GM18951 (cell line): ENCODE data around the gene NFIA.

ENCODE experiments used
- POLR2A ChIP-seq: IDR thresholded peaks from 4 replicates; pipeline ENCODE4 v1.6.1; 2011; ENCODE audit warnings: mild to moderate bottlenecking; ENCODE audit not compliant: insufficient read length, insufficient read depth; ENCODE audit errors: extremely low read depth
- in situ Hi-C: fragments of 300-500 bp; cut with MboI; formaldehyde crosslinking; loops from one replicate; pipeline ENCODE4 v1.12.0; 2022; ENCODE audit warnings: low sequenced_read_pairs, mixed read lengths, inconsistent platforms; ENCODE audit not compliant: unreplicated experiment

NFIA gene

DNA sequence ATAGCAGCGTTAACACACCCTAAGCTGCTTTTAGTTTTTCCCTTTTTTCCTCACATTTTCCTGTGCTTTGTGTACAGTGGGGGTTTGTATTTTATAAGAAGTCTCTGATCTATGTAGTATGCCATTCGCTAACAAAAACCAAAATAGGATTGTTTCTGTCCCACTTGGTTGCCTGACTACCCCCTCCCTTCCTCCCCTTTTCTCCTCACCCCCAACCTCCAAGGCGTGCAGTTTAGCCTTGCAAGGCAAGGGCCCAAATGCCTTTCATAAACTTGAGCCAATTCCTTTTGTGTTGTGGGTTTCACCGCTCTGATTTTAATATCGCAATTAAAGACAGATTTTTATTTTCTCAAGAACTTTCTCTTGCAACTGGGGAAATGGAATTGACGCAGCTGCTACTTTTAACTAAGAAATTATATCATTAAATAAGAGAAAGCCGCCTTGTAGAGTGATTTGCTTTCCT lies 365.6 kb downstream of the NFIA start:
- in situ Hi-C loops: no loop called here
- TF ChIP-seq POLR2A: no peak

DNA sequence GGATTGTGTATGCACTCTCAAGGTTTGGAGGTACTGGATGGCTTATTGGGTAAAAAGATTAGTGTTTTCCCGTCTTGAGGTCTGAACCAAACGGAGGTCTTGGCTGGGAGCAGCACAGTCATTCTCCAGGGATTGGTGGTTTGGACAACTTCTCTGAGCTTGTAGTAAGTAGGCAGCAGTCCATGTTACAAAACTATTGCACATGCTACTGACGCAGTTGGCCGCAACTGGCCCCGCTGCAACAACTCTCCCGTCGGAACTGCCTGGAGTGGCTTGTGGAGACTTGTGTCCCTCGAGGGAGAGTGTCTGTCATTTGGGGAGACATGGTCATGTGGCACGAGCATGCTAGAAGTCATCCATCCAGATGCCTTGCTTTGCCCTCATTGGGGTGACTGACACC lies 366.6 kb downstream of the NFIA start:
- no peak for TF ChIP-seq POLR2A
- in situ Hi-C loops: no loop called here

DNA sequence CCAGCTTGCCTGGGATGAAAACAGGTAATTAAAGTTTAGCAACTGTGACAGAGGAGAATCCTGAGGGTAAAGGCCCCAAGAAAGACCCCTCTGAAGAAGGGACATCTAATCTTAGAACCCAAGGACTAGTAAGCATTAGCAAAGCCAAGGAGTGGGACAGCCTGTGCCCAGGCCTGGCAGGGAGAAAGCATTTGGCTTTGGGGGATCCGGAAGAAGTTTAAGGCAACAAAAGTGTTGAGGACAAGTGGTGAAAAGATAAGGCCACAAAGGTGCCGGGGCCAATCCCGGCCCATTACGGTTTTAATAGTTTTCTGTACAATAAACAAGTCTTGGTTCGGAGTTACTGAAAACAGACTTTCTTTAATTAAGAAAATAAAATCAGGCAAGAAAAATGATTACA lies 367.0 kb downstream of the NFIA start:
- no peak for TF ChIP-seq POLR2A
- in situ Hi-C loops: no loop called here

DNA sequence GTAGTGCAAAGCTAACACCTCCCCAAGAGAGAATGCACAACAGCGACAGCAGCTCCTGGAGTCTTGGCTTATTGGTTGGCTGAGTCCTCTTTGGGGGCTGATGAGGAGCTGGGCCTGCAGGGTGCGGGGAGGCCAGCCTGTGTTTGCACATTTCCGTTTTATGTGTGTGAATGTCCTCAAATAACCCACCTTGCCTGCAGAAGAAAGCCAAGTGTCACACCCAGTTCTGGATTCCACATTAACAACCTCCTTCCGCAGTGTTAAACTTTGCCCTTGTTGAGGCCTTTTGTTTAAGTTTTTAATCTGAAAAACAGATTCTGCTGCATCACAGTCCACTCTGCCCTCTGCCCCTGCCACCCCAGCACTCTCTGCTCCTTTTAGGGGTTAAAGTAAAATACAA lies 368.1 kb downstream of the NFIA start:
- in situ Hi-C loops: no loop called here
- TF ChIP-seq POLR2A: no peak

DNA sequence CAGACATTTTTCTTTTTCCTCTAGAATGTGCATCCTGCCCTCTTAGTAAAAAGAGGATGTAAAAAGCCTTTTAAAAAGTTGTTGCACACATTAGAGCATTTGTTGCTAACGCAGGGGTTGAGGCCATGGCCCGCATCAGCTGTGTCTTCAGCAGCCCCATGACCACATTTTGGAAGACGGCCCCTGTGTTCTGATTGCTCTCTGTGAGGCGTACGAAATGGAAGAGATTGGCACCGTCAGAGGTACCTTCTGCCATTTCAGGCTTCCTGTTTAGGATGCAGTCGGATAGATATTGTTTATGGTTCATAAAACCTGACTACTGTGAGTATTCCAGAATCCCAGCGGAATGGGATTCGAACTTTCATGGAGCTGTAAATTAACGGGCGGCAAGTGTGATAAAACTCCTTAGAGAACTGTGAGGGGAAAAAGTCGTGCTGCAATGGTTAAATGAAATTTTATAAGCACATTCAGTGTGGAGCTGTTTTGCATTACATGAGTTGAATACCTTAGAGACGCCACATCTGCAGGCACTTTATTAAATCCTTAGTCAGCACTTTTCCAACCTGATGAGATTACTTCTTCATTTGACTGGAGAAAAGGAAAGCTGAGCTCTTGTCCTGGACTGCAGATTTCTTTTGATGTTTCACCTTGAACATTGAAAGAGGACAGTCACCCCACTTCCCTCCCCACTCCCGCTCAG lies 368.7 kb downstream of the NFIA start:
- in situ Hi-C loops: no loop called here
- no peak for TF ChIP-seq POLR2A

DNA sequence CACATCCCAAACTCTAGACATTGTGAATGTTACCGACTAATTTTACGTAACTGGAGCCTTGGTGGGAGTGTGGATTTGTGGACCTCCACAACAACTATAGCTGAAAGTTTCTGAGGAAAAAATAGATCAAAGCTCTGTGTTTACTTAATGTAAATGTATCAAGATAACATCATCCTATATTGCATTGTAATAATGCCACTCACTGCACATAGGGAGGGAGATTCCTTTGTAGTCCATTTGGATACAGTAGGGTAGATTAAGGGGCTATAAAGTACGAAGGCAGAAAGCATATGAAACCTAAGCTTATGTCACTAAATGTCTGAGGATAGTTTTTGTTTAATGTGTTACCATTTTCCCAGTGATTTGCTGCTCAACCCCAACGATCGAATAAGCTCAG lies 369.2 kb downstream of the NFIA start:
- TF ChIP-seq POLR2A: no peak
- in situ Hi-C loops: no loop called here

DNA sequence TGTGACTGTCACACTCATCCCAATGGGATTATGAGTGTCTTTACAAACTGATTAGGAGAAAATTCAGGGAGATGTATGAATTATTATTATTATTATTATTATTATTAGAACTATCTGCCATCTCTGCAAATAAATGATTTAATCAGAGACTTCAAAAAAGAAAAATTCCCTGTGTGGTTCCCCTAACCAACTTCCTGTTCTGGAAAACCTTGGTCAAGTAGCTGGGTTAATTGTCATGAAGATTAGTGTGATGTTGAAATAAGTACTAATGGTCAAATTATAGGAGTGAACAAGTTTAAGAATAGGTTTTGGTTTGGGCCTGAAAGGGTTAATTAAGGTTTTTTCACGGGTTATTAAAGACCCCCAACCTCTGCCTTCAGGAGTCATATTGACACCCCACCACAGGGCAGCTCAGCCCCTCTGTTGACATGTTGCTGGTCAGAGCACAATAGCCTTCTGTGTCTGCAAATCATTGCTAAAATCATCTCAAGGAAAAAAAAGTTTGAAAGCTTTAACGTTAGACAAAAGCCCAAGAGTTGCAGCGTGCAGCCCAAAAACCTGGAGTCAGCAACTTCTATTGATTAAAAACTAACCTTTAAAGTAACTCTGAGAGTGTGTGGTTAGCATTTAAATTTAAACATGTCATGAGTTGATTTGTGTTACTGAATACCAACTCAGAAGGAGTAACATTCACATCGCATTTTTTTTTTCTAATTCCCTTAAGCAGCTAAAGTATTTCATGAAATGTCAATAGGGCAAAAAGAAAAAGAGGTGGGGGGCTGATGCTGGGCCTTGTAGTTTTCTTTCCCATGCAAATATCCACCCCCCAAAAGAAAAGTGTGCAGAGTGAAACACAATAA lies 370.0 kb downstream of the NFIA start:
- in situ Hi-C loops: no loop called here
- TF ChIP-seq POLR2A: no peak

DNA sequence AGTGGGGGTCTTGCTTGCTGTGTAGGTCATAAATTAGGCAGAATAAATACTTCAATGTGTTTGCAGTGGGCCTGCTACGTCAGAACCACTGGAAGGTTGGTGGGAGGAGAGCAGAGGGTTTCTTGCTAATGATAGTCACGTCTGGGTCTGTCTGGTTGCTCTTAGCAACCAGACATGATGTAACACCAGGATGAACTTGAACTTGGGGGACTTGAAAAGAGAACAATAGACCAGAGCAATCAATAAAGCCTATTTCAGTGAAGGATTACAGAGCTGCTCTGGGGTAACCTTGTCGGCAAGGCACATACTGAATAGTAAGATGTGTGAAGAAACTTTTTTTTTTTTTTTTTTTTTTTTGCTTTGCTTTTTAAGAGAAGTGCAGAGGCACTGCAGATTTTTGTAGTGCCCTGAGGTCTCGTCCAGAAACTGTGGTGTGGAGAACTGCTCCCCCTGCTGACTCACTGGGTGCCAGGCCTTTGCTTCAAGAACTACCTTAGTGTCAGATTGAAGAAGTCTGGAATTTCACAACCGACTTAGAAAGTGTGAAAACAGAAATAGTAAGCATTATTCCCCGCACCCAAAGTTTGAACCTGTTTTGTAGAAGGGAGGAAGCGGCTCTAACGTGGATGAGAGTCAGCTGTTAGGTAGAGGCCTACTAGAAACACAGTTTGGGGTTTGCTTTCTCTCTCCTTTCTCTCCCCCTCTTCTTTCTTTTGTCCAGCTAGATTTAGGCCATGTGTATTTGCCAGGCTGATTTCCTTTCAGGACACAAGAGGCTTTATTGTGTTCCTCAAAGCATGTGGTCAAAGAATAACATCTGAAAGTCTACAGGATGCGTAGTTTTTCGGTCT lies 371.0 kb downstream of the NFIA start:
- no peak for TF ChIP-seq POLR2A
- in situ Hi-C loops: no loop called here

DNA sequence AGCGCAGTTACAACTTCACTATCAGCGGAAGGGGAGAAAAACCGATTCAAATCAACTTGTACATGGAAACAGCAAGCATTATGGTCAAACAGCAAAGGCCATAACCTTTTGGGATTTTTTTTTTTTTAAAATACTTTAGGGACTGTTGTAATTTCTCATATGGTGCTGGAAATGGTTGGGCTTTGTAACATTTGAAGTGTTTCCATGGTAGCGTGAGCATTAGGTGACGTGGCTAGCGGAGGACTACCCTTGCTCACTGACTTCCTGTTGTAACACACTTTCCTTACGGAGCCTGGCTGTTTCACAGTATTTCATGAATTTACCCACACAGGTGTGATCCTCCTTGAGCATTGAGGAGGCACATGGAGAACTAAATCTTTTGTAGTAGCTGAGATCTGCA lies 373.0 kb downstream of the NFIA start:
- in situ Hi-C loops: no loop called here
- no peak for TF ChIP-seq POLR2A

DNA sequence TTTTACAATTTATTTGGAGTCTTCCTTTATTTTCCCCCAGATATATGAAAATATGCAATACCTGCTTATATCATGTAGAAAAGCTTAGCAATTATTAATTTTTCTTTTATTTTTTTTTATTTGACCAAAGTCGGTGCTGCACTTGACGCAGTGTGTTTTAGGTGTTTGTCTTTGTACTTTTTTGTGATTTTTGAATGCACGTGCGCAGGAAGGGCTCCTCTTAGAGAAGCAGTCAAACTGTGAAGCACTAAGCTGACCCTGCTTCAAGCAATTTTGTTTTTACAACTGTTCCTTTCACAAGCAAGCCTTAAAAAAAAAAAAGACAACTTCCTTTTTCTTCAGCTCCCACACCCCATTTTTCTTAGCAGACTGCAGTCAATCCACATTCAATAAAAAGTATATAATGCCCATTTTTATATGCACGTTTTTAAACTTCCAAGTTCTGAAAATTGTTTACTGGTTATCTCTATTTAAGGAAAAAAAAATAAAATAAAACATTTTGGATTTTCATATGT lies 375.2 kb downstream of the NFIA start:
- no peak for TF ChIP-seq POLR2A
- in situ Hi-C loops: no loop called here

DNA sequence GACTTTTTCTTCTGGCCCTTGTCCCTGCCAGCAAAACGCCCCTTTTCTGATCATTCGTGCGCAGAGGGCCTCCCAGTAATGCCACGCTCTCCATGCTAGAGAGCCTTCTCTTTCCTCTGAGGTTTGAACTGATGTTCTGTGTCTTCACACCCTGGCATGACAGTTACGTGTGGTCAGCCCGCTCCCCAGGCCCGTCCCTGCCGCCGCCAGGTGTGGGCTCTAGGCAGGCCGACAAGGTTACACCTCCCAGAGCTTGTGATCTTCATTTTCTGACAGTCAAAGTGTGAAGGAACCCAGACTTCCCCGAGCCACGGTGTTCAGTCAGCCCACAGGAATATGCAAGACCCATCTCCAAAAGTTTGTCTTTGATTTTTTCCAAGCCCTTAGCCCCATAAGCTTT lies 377.0 kb downstream of the NFIA start:
- in situ Hi-C loops: no loop called here
- TF ChIP-seq POLR2A: no peak

DNA sequence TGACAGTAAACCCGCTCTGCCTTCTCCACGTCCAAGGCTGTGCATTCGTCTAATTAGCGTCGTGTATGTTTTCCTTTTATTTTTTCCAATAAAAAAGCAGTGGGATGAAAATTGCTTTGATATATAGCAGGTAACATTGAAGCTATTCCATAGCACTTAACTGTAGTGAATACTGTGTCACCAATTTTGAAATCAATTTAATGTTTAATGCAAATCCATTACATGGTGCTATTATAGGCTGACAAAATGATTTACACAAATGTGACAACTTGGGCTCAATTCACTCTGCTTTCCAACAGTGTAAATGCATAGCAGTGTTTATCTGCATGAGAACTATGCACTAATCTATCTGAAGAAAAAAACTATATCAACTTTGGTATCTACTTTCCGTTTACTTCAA lies 377.8 kb downstream of the NFIA start:
- in situ Hi-C loops: no loop called here

DNA sequence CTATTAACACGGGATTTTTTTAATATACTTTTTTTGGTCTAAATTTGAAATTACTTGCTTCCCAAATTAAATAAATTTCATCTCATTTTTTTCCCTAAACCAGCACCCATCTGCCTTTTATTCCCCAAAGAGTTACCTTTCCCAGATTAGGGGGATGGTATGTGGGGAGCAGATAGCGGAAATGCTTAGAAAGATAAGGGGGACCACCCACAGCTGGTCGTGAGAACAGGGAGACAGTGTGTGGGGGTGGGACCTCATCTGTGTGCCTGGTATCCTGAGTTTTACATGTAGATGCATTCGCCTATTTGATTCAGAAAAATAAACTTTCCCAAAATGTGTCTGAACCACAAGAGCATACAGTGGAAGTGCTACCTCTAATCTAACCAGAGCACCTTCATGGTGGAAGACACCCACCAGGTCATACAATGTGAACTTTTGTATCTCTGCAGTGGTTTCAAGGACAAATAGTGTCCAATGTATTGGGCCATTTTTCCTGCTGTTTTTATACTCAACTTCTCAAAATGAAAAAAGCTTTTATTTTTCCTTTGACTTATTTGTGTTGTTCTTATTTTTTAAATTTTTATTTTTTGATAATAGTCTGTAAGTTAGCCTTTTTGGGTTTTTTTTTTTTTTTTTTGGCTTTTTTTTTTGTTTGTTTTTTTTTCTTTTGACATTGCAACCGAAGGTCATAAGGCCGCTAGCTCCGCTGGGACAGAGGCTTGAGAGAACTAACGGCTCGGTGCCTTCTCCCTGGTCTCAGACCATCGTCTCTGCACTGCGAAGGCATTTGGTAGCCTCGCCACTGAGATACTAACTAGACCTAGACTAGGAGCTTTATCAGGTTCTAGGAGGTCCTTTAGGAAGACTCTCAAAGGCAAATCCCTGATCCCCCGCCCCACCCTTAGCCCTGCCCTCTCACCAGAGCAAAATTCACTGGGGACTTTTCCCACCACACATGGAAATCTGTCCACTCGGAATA lies 379.3 kb downstream of the NFIA start:
- in situ Hi-C loops: no loop called here
- TF ChIP-seq POLR2A: no peak

More for the DNA sequence above, 377.8 kb downstream of the NFIA start:
- TF ChIP-seq POLR2A: no peak
